ENCODE results near the gene ETF1. TPM values are rescaled to one million over a fixed set of nuclear protein-coding genes. Genes with fewer than 3 reads are reported as not detected.
"Not testable (repeated sequence)": the region's sequence is repeated elsewhere in the genome, so short reads cannot be mapped to it uniquely, and the experiment has no call there.

ETF1 gene
- total RNA-seq, 2 donors from 2014 or later: 67.6 to 115 TPM

DNA sequence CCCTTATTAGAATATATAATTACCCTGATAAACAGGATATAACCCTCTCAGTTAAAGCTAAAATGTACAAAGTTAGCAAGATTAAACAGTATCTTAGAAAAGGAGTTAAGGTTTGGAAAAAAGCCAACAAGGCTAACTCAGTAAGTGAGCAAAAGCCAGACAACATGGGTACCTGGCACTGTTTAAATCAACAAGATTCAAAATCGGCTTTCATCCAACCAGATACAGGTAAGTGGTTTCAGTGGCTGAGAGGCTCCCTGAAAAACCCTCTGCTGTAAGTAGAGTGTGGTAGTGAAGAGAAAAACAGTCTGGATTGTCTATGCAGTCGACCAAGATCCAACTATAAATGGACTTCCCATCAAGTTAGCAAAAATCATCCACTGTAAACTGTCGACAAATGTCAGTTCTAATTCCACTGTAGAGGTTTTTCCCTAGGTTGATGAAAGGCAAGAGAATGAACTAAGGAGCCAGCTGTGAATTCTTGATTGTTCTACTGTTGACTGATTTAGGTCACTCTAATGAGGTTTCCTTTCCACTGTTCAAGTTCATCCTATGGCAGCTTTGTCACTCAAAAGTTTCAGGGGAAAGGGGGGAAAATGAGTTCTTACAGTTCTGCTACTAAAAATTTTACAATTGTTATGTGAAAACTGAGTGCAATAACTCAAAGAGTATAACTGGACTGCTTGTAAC lies 27.3 kb downstream of the ETF1 start:
- DNase-seq (ENCODE audit: low spot score) (no peak), ATAC-seq (ENCODE audit: insufficient number of reproducible peaks, low FRiP score, low read depth) (no peak)
- no peak overlapping the region for H3K27ac ChIP-seq
- H3K4me3 ChIP-seq: no peak overlapping the region
- H3K36me3 ChIP-seq: peaks cover 37% of the 10 kb centered on the region
- TF ChIP-seq, protein P1, sequence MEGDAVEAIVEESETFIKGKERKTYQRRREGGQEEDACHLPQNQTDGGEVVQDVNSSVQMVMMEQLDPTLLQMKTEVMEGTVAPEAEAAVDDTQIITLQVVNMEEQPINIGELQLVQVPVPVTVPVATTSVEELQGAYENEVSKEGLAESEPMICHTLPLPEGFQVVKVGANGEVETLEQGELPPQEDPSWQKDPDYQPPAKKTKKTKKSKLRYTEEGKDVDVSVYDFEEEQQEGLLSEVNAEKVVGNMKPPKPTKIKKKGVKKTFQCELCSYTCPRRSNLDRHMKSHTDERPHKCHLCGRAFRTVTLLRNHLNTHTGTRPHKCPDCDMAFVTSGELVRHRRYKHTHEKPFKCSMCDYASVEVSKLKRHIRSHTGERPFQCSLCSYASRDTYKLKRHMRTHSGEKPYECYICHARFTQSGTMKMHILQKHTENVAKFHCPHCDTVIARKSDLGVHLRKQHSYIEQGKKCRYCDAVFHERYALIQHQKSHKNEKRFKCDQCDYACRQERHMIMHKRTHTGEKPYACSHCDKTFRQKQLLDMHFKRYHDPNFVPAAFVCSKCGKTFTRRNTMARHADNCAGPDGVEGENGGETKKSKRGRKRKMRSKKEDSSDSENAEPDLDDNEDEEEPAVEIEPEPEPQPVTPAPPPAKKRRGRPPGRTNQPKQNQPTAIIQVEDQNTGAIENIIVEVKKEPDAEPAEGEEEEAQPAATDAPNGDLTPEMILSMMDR (IDR thresholded peaks at IDR 0.05): no peak
- H3K4me1 ChIP-seq (ENCODE audit: control insufficient read depth in 1 of 2, low read depth in 2 of 2): no peaks in the 10 kb centered on the region
- H3K9me3 ChIP-seq: no peaks in the 10 kb centered on the region
- H3K27me3 ChIP-seq (replicated peaks; ENCODE audit: insufficient read depth): no peaks in the 10 kb centered on the region

DNA sequence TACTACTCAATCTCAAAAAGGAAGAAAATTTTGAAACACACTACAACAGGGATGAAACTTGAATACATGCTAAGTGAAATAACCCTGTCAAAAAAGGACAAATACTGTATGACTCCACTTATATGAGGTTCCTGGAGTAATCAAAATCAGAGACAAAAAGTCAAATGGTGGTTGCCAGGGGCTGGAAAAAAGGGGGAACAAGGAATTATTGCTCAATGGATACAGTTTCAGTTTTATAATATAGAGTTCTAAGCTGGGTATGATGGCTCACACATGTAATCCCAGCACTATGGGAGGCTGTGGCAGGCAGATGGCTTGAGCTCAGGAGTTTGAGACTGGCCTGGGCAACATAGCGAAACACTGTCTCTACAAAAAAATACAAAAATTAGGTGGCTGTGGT lies 29.0 kb downstream of the ETF1 start:
- ATAC-seq (ENCODE audit: insufficient number of reproducible peaks, low FRiP score, low read depth) (no peak), DNase-seq (ENCODE audit: low spot score) (no peak)
- Histone ChIP-seq H3K9me3 (no peaks in the 10 kb centered on the region), H3K36me3 (peaks cover 42% of the 10 kb centered on the region), H3K27me3 (replicated peaks; ENCODE audit: insufficient read depth) (no peaks in the 10 kb centered on the region), H3K27ac (no peak overlapping the region), H3K4me3 (no peak overlapping the region), H3K4me1 (ENCODE audit: control insufficient read depth in 1 of 2, low read depth in 2 of 2) (no peaks in the 10 kb centered on the region)
- TF ChIP-seq, protein P1 (IDR thresholded peaks at IDR 0.05): no peak

DNA sequence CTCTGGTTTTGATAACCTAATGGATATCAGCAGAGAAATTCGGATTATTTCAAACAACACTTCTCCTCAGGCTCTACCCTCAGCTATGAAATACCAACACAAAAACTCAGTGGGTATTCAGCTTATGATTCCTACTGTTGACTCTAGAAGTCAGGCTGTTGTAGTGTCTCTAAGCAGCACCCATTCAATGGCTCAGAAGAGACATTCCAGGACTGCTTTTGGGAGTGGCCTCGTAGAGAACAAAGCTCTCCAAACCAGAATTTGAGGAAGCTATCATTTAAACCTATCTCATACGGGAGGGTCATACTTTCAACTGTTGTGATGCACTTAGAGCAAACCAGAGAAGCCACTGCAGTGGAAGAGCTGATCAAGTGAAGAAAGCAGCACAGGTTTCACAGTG lies 34.1 kb downstream of the ETF1 start:
- DNase-seq (ENCODE audit: low spot score): no peak
- Histone ChIP-seq H3K36me3 (peaks cover 34% of the 10 kb centered on the region), H3K27ac (no peak overlapping the region), H3K9me3 (no peaks in the 10 kb centered on the region), H3K27me3 (replicated peaks; ENCODE audit: insufficient read depth) (no peaks in the 10 kb centered on the region), H3K4me3 (no peak overlapping the region), H3K4me1 (ENCODE audit: control insufficient read depth in 1 of 2, low read depth in 2 of 2) (peaks cover 15 to 18% of the 10 kb centered on the region in 2 donors)
- TF ChIP-seq, protein P1 (IDR thresholded peaks at IDR 0.05): no peak
- ATAC-seq (ENCODE audit: insufficient number of reproducible peaks, low FRiP score, low read depth): no peak

DNA sequence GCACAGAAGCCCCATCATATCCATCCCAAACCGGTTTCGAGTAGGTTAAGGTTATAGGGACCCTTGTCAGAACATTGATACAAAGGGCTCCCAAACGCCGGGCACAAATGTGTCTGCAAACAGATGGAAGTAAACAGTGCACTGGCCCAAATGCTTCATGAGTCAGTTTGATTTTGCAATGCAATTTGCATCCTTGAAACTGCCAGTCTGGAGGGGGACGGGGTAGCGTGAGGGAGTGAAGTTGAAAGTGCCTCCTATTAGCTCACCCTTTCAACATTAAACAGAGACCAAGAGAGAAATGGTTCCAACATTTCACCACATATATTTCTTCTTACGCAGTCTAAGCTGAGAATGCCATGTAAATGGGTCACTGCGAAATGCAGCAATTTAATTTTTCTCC lies 35.6 kb downstream of the ETF1 start:
- H3K9me3 ChIP-seq; H3K27me3 ChIP-seq (replicated peaks; ENCODE audit: insufficient read depth); DNase-seq (ENCODE audit: low spot score); H3K4me3 ChIP-seq: not testable (repeated sequence)
- H3K36me3 ChIP-seq: peaks cover 24% of the 10 kb centered on the region
- peak overlapping the region in 1 of 2 donors; percentile 3 for H3K27ac ChIP-seq
- peaks cover 15 to 26% of the 10 kb centered on the region in 2 donors for H3K4me1 ChIP-seq (ENCODE audit: control insufficient read depth in 1 of 2, low read depth in 2 of 2)
- peak; percentile 3 for ATAC-seq (ENCODE audit: insufficient number of reproducible peaks, low FRiP score, low read depth)

DNA sequence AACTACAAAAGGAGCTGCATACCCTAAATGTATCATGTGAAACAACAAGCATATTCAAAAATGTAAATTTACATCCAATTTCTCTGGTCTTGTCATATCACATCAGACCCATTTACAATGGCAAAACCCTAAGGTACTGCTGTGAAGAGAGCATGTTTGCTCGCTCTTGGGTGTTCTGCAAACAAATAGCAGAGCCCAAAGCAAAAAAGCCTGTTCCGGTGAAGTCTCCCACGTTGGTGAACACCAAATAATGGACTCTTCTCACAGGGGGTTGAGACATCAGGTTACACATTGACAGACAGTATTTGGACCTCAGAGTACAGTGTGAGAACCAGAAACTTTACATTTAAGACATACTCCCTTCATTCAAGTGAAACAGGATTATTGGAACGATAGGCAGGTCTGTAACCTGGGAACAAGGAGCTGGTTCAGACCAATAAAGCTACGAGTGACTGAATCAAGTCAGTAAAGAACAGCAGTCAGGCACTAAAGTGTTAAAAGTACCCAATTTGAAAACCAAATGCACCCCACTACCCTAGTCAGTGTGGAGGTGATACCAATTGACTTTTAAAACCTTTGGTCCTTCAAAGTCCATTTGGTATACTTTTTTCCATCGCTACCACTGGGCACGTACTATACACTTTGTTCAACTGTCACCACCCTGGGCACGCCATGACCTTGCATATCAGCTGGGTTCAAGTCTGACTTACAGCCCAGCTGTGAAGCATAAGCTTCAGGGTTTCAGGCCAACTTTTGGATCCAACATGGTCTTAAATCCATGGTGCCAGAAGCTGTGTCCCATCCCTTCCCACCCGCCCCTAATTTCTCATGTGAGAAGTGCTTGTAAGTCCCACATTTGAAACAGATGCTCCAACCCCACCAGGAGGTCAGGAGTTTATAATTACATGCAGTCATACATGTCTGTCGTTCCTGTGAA lies 36.4 kb downstream of the ETF1 start:
- H3K4me1 ChIP-seq (ENCODE audit: control insufficient read depth in 1 of 2, low read depth in 2 of 2): peaks cover 15 to 26% of the 10 kb centered on the region in 2 donors
- no peak overlapping the region for H3K4me3 ChIP-seq
- peaks cover 24% of the 10 kb centered on the region for H3K36me3 ChIP-seq
- no peaks in the 10 kb centered on the region for H3K9me3 ChIP-seq
- DNase-seq (ENCODE audit: low spot score) (no peak), ATAC-seq (ENCODE audit: insufficient number of reproducible peaks, low FRiP score, low read depth) (no peak)
- H3K27me3 ChIP-seq (replicated peaks; ENCODE audit: insufficient read depth): no peaks in the 10 kb centered on the region
- H3K27ac ChIP-seq: no peak overlapping the region
- TF ChIP-seq, protein P1 (IDR thresholded peaks at IDR 0.05): no peak

Measured in thoracic aorta (tissue), 2 donors.